ENCODE results near the gene ZNF618.

- TF ChIP-seq CTCF (IDR thresholded peaks at IDR 0.05) = no peak
- TF ChIP-seq TCF7L2 (IDR thresholded peaks at IDR 0.05; ENCODE audit: low read depth, low read length) = no peak
- no peak for TF ChIP-seq POLR2AphosphoS5 (IDR thresholded peaks at IDR 0.05; ENCODE audit: low read depth, low read length)
- TF ChIP-seq REST (IDR thresholded peaks at IDR 0.05; ENCODE audit: insufficient read depth in 1 of 2, low read depth in 2 of 2, low read length in 1 of 2) = no peak
Measured at GRCh38 chr9:113999256-114000062, 123.3 kb downstream of the ZNF618 start.

Data from Panc1 (cell line).